CD1c-positive myeloid dendritic cell (primary cell): ENCODE measurements around the gene LTA4H.
"Not testable (repeated sequence)": the region's sequence is repeated elsewhere in the genome, so short reads cannot be mapped to it uniquely, and the experiment has no call there.

Experiments used
- DNase-seq: peaks from one replicate; pipeline ENCODE4 v3.0.0-alpha.2; 2016; ENCODE audit errors: extremely low spot score

LTA4H gene

DNA sequence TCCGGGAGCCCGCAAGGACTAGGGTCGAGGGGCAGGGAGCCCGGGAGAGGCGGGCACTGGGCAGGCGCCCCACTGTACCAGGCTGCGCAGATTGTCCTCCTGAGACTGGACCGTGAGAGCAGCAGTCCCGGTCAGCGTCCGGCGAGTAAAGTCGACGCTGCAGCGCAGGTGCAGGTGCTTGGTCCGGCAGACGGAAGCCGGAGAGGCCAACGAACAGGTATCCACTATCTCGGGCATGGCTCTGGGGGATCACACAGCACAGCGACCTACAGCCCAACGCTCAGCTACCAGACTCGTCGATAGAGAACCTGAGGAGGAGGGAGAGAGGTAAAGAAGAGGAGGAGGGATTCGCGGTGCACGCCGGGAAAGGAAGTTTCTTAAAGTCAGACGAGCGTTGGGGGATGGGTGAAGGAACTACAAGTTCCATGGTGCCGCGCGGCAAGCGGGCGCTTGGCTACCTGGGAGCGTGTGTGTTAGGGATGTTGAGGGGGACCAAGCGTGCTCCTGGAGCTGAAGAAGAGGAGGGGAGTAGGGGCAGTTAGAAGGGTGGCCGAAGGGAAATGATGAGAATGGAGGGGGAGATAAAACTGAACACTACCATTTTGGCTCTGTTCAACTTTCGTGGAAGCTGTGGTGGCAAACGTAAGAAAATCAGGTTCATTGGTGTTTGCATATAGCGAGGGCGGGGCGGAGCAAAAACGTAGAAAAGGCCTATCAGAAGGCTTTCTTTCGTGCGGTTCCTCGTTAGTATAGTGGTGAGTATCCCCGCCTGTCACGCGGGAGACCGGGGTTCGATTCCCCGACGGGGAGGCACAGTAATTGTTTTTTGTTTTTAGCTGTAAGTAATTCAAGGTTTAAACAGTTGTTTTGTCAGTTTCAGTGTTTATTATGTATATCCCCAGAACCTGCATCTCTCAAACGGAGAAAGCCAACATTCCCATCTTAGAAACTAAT is at the start of gene LTA4H:
TSS of gene LTA4H (minus strand) at position 305 of the 954 bp plus-strand sequence. CDS start at position 237, 68 bp downstream.
- DNase-seq = peak; percentile 97

DNA sequence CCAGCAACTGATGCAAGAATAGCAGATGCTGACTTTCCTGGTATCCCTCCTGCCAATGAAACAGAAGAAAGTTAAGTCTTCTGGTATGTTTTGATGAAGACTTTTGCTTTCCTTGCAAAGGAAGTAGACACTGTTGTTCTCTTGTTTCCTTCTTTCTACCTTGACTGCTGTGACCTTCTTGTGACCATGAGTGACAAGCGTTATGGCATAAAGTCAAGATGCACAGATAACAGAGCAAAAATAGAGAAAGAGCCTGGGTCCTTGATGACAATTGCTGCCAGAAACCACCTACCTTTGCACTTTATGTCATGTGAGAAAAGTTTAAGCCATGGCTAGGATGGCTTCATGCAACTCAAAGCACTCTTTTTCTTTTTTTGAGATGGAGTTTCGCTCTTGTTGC is 49.2 kb upstream of the LTA4H start:
- no peak for DNase-seq

DNA sequence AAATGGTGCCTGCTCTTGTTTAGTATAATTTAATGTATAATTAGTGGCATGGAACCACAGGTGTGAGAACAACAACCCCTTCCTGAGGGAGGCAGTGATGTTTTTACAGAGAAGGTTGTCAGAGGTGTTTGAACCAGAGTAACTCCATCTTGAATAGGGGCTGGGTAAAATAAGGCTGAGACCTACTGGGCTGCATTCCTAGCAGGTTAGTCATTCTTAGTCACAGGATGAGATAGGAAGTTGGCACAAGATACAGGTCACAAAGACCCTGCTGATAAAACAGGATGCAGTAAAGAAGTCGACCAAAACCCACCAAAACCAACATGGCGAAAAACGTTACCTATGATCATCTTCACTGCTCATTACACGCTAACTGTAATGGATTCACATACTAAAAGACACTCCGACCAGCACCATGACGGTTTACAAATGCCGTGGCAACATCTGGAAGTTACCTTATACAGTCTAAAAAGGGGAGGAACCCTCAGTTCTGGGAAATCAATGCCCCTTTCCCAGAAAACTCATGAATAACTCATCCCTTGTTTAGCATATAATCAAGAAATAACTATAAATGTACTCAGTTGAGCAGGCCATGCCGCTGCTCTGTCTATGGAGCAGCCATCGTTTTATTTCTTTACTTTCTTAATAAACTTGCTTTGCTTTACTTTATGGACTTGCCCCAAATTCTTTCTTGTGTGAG is 47.8 kb upstream of the LTA4H start:
- DNase-seq = no peak

DNA sequence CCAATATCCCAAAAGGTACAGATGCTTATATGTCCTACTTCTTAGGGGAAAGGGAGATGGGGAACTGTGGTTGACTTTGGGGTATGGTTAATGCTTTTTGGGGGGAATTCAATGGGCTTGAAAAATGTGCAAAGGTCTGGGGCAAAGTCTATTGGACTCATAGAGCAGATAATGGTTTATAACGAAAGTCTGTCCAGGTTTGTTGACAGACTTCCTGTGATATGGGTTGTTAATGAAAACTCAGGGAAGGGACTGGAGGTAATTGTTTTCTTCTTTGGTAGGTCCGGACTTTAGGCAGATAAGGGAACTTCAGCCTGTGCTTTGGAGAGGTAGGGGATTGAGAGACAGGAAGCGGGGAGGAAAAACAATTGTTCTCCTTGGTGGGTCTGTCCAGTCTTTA is 46.2 kb upstream of the LTA4H start:
- no peak for DNase-seq

DNA sequence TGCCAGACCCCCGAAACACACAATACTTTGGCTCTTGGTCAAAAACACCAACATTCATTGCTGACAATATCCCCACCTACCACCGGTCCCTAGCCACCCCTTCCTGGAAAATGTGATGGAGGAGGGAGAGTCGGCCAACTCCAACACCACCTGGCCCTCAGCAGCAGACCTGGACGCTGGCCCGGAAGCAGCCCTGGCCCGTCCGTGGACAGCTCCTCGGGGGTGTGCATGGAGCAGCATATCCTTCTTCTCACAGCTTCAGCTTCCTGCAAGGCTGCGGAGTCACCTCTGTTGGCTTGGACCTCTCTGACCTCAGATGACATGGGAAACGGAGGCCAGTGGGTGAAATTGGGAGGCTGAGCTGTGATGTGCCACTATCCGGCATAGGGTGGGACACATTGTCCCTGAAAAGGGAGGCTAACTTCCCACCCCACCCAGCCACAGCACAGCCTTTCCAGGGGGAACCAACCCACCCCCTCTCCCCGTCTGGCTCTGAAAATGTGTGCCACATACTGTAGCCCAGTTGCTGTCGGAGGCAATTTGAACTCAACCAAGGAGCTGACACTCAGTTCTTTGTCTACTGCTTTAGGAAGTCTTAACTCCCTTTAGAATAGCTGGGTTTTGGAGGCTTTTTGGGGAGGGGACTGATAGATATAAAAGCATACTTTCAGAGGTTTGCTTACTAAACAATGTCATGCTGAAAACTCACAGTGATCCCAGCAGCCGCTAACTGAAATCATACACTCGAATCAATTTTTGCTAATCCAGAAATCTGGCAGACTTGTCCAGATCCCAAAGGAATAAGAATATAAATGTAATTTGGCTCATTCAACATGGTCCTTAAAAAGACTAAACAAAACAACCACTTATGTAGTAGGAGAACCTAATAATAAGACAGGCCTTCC is 43.1 kb upstream of the LTA4H start:
- no peak for DNase-seq

DNA sequence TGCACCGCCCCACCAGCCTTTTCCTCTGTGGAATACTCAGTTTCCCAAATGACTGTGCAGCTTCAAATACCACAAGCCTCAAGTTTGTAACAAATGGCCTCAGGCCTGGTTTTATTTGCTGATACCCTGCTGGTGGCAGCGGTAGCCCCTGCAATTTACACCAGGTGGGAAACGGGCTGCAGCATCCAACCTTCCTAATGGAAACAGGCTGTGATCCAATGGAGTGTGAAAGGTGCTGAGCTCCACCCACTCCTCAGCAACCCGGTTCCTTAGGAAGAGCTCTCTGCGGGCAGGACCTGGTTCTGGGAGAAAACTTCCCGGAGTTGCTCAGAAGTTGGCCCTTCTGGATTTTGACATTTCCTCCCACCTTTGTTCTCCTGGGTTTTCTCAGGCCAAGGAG is 41.7 kb upstream of the LTA4H start:
- no peak for DNase-seq

DNA sequence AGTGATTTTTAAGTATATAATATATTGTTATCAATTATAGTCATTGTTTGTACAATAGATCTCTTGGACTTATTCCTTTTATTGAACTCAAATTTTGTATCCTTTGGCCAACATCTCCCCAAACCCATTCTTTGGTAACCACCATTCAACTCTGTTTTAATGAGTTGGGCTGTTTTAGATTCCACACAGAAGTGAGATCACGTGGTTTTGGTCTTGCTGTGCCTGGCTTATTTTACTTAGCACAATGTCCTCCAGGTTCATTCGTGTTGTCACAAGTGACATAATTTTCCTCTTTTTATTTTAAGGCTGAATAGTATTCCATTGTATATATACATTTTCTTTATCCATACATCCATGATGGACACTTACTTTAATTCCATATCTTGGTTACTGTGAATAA is 40.2 kb upstream of the LTA4H start:
- no peak for DNase-seq

DNA sequence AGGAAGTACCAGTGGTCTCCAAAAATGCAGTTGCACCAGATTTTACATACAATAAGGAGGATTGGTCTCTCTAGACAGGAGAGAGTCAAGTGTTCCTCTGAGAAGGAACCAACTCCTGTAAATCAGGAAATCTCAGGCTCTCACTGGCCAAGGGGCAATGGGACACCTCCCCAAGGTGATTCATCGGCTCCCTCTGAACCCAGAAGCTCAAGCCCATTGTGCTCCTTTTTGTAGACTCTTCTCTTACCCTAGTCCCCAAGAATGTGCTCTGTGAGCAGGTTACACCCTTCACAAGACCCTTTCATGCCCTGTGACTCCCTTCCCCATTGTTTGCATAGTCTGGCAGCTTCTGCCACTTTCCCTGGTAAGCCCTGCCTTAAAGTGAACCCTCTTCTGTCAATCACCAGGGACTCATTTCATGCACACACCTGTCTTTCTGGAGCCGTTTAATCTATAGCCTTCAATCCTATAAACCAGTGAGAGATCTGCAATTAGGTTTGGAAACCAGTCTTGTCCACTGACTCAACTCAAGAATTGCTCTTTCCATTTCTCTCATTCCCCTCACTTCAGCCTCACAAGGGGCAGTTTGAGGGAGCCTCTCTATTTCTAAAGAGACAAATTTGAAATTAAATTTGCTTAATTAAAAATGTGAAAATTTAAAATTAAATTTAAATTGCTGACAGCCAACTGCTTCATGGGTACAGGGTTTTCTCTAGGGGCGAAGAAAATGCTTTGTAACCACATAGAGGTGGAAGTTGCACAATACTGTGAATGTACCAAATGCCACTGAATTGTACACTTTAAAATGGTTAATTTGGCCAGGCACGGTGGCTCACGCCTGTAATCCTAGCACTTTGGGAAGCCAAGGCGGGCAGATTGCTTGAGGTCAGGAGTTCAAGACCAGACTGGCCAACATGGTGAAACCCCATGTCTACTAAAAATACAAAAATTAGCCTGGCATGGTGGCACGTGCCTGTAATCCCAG is 38.3 kb upstream of the LTA4H start:
- DNase-seq = peak; percentile 18

DNA sequence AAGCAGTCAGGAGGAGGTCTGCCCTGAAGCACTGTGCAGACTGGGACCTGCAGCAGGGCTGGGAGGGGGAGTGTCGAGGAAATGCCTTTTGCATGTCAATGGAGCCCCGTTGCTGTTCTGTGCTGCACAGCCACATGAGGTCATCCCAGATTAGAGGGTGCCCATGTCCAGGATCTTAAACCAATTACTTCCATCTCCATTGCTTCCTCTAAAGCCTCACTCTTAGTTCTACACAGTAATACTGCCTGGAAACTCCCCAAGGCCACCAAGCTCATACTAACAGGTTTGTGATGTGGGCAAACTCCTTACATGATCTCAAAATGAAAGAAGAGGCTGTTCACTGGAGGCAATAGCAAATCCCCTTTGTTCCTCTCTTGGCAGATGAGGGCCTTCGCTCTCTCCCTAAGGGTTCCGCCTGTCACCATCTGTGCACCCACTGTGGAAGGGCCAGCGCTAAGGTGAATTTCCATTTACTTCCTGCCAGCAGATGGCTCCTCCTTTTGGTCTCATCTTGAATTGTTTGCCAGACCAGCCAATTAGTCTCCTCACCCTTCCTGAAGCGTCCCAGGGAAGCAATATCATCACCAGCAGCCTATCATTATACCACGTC is 35.4 kb upstream of the LTA4H start:
- no peak for DNase-seq

DNA sequence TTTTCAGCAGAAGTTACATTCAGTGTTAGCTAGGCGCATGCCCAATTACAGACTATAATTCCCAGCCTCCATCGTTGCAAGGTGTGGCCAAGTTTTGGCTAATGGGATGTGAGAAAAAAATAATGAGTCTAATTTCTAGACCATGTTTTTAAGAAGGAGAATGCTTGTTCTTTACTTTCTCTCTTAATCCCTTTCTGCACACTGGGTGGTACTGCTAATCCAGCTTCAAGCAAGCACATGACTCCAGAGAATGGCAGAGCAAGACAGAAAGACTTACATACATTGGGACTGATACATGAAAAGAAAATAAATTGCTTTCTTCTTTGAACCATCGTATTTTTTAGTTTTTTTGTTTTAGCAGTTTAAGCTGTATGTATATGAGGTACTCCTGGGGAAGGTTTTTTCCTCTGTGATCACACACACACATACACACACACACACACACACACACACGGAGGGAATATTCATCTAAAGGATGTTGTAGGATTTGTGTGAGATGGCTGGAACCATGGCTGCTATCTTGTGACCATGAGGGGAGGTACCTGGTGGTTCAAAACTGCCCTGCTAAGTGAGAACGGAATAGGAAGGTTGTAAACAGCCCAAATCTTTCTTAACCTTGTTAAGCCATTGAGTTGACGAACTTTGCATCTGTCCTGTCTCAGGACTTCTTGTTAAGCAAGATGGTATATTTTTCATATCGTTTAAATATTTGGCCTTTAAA is 34.3 kb upstream of the LTA4H start:
- no peak for DNase-seq

DNA sequence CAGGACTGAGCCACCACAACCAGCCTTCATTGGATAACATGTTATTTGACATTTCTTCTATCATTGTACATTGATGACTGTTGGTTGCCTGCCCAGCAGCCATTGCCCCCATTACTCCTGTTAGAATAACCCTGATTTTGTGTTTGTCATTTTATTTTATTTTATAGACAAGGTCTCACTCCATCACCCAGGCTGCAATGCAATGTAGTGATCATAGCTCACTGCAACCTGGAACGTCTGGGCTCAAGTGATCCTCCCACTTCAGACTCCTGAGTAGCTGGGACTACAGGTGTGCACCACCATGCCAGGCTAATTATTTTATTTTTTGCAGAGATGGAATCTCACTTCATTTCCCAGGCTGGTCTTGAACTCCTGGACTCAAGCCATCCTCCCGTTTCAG is 33.2 kb upstream of the LTA4H start:
- DNase-seq = no peak

DNA sequence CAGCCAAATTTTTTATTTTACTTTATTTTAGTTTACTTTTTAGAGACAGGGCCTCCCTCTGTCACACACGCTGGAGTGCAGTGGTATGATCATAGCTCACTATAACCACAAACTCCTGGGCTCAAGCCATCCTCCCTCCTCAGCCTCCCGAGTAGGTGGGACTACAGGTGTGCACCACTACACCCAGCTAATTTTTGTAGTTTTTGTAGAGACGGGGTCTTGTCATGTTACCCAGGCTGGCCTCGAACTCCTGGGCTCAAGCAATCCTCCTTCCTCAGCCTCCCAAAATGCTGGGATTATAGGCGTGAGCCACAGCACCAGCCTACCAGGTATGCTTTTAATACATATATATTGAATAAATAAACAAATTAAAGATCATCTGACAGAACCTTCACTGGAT is 32.7 kb upstream of the LTA4H start:
- no peak for DNase-seq

DNA sequence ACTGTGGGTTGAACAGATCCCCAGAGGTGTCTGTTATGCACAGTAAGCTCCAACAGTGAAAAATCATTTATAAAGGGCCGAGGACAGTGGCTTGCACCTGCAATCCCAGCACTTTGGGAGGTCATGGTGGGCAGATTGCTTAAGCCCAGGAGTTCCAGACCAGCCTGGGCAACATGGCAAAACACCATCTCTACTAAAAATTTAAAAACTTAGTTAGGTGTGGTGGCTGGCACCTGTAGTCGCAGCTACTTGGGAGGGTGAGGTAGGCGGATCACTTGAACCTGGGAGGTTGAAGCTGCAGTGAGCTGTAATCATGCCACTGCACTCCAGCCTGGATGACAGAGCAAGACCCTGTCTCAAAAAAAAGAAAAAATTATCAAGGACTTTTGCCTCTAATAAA is 30.4 kb upstream of the LTA4H start:
- DNase-seq = not testable (repeated sequence)

DNA sequence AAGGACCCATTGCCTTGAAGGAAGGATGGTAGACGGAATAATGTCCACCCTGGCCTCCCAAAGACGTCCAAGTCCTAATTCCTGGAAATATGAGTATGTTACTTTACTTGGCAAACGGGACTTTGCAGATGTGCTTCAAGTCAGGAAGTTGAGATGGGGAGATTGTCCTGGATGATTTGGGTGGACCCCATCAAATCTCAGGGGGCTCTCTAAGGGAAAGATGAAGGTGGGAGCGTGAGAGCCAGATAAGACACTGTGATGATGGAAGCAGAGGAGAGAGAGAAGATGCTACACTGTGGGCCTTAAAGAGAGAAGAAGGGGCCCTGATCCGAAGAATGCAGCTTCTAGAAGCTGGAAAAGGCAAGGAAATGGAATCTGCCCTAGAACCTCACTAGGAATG is 29.6 kb upstream of the LTA4H start:
- no peak for DNase-seq

DNA sequence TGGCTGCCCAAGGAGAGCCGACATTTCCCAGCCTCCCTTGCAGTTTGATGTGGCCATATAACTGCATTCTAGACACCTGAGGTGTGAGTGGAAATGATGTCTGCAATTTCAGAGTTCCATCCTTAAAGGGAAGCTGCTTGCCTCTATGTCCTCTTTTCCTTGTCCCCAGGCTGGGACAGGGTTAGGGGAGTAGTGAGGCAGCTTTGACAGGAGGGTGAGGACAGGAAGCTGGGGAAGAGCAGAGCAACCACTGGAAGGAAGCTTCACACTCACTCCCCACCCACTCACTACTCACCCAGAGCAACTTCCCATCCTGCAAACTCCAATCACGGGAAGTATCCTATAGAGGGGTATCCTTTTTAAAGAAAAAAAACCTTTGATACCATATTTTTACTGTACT is 28.9 kb upstream of the LTA4H start:
- peak; percentile 64 for DNase-seq

DNA sequence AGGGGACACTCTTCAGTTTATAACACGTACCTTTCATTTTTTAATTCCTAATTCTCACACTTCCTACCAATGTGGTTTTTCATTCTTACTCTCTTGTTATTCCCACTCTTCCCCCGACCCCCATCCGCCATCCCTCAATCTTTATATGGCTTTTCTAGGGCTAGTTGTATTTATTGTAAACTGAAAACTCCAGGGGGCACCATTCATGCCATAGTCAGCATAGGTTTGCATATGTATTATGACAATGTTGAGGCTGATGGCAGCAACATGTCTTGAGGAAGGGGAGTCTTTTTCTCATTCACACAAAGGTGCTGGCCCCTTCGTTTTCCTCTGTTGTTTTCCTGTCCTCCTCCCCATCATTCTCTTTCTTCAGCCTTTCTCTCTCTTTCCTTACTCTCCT is 27.7 kb upstream of the LTA4H start:
- DNase-seq = no peak

DNA sequence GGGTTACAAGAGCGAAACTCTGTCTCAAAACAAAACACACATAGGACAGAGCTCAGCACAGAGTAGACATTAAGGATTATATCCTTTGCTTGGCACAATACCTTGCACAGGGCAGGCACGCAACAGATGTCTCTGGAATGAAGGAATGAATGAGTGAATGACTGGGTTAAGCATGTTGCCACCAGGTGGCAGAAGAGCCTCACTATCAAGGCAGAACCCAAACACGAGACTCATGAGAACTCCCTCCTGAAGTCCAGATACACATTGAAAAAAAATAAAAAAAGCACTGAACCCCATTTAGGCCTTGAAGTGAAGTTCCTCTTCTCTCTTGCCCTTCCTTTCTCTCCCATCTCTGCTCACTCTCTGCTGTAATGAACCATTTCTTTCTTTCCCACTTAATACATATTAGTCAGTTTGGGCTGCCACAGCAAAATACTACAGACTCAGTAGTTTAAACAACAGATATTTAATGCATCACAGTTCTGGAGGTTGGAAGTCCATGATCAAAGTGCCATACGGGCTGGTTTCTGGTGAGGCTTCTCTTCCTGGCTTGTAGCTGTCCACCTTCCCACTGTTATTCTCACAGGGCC is 26.6 kb upstream of the LTA4H start:
- DNase-seq = peak; percentile 86

DNA sequence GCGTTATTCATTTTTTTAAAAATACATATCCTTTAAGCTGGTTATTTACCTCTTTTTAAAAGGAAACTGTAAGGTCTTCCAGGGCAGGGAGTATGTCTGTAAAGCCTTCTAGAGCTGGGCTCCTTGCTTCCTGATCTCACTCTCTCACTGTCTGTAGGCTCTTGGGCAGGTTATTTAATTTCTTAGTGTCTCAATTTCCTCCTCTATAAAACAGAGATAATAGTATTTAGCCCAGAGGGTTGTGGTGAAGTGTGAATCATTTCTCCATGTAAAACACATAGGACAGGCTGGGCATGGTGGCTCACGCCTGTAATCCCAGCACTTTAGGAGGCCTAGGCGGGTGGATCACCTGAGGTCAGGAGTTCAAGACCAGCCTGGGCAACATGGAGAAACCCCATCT is 25.9 kb upstream of the LTA4H start:
- no peak for DNase-seq

DNA sequence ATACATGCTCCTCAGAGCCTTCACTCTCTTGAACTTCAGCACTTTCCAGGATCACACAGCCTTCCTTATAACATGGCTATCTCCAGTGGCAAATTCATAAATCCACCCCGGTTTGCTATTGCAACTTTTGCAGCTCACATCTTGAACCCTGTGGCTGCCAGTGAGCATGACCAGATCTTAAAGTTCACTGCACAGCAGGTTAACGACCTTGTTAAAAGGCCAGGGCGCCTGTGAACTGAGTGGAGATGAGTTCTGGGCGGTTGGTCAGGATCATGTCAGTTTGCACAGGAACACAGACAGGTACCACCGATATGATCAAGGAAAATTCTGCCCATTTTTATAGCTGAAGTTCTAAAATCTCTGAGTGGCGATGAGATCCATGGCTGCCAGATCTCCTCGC is 24.7 kb upstream of the LTA4H start:
- DNase-seq = no peak
